Activated CD4-positive, CD25-positive, alpha-beta regulatory T cell treated with anti-CD3 and anti-CD28 coated beads, Interleukin-2, amount 50 U/mL, for 72 hours (primary cell): Measurements from ENCODE around the gene DLL4.
"Not testable (repeated sequence)": the region's sequence is repeated elsewhere in the genome, so short reads cannot be mapped to it uniquely, and the experiment has no call there.

ENCODE experiments used
- DNase-seq: peaks from one replicate; pipeline ENCODE4 v3.0.0; 2021

Gene DLL4

GRCh38 chr15:40961740-40962139 is 32.6 kb downstream of the DLL4 start:
- not testable (repeated sequence) for DNase-seq

GRCh38 chr15:40962317-40962716 is 33.2 kb downstream of the DLL4 start:
- DNase-seq, result not testable (repeated sequence)

GRCh38 chr15:40963201-40963600 is 34.1 kb downstream of the DLL4 start:
- DNase-seq, result no peak

GRCh38 chr15:40964006-40964405 is 34.9 kb downstream of the DLL4 start:
- no peak for DNase-seq

GRCh38 chr15:40964634-40965033 is 35.5 kb downstream of the DLL4 start:
- DNase-seq, result no peak

GRCh38 chr15:40968290-40969085 is 39.3 kb downstream of the DLL4 start:
- no peak for DNase-seq

GRCh38 chr15:40969363-40969762 is 40.2 kb downstream of the DLL4 start:
- no peak for DNase-seq

- no peak for DNase-seq
These were observed 45.7 kb downstream of the DLL4 start for GRCh38 chr15:40974879-40975278.

GRCh38 chr15:40976819-40977218 is 47.7 kb downstream of the DLL4 start:
- DNase-seq, result no peak

GRCh38 chr15:40978141-40978540 is 49.0 kb downstream of the DLL4 start:
- no peak for DNase-seq

GRCh38 chr15:40978562-40978961 is 49.4 kb downstream of the DLL4 start:
- no peak for DNase-seq

- no peak for DNase-seq
These were observed 52.0 kb downstream of the DLL4 start for GRCh38 chr15:40981186-40981585.

- no peak for DNase-seq
These were observed 53.7 kb downstream of the DLL4 start for GRCh38 chr15:40982855-40983254.

- no peak for DNase-seq
These were observed 55.3 kb downstream of the DLL4 start for GRCh38 chr15:40984406-40984805.

- no peak for DNase-seq
These were observed 55.8 kb downstream of the DLL4 start for GRCh38 chr15:40984964-40985363.

- no peak for DNase-seq
These were observed 56.6 kb downstream of the DLL4 start for GRCh38 chr15:40985541-40986330.

GRCh38 chr15:40986820-40987219 is 57.7 kb downstream of the DLL4 start:
- DNase-seq, result no peak

GRCh38 chr15:40988156-40988555 is 59.0 kb downstream of the DLL4 start:
- DNase-seq, result no peak
